Brain microvascular endothelial cell (primary cell): ENCODE results near the gene FAM53B.

ENCODE experiments used
- DNase-seq: peaks from one replicate; pipeline ENCODE4 v3.0.0-alpha.2; 2020
- H3K27ac ChIP-seq: fragments of 250-450 bp; sonication (Bioruptor Pico); 2 replicates; pipeline ENCODE4 v1.5.1; 2020; ENCODE audit warnings: mild to moderate bottlenecking, moderate library complexity
- H3K27me3 ChIP-seq: fragments of 250-450 bp; sonication (Bioruptor Pico); replicated peaks from 2 replicates; pipeline ENCODE4 v1.5.1; 2020; ENCODE audit warnings: mild to moderate bottlenecking
- H3K36me3 ChIP-seq: fragments of 250-450 bp; sonication (Bioruptor Pico); replicated peaks from 2 replicates; pipeline ENCODE4 v1.5.1; 2020; ENCODE audit warnings: mild to moderate bottlenecking
- H3K4me3 ChIP-seq: 2 replicates; pipeline ENCODE4 v1.5.1; 2011; ENCODE audit warnings: low read depth, mild to moderate bottlenecking, control low read depth, low read length, moderate library complexity
- in situ Hi-C: cut with HindIII; loops from 2 replicates; pipeline ENCODE4 v1.10.0; 2017; ENCODE audit warnings: low sequenced_read_pairs, low pct_ligation_motif_present
- TF ChIP-seq, protein P1 (sequence below): IDR thresholded peaks from 2 replicates; pipeline ENCODE4 v1.5.1; 2011; ENCODE audit warnings: low read depth, mild to moderate bottlenecking, moderate library complexity, low read length, control low read depth, inconsistent platforms; ENCODE audit errors: missing control alignments

The FAM53B gene

DNA sequence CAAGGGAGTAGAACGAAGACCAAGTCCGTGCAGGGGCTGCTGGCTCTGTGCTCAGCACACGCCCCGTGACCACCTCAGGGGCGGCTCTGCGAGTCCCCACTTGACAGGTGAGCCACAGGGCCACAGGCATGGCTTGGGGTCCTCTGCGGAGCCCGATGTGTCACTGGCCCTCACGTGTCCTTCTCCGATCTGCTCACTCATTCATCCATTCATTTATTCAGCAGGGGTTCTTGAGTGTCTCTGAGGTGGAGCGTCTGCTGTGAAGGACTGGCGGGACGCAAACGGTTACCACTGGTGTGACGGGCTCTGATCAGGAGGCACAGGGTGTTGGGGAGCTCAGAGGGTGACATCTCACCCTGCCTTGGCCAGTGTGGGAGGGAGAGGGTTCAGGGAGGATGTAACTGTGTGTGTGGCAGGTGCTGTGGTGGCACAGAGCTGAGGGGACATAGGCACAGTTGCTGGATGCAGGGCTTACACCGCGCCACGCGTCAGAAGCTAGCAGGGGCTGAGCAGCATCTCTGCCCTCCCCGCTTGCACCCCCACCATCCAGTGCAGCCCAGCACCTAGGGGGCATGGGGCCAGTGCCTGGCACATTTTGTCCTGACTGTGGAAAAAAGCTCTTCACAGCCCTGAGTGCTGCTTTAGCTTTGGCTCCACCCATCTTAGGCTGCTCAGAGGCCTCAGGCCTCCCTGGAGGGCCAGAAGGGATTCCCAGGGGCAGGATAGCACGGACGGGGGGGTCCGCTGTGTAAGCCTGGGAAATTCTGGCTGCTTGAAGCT lies 165.8 kb downstream of the FAM53B start:
- in situ Hi-C loops, result no loop called here
- Histone ChIP-seq H3K27me3 (no peaks in the 10 kb centered on the region), H3K36me3 (no peaks in the 10 kb centered on the region), H3K4me3 (no peak overlapping the region), H3K27ac (no peak overlapping the region)
- no peak for DNase-seq
- TF ChIP-seq, protein P1, sequence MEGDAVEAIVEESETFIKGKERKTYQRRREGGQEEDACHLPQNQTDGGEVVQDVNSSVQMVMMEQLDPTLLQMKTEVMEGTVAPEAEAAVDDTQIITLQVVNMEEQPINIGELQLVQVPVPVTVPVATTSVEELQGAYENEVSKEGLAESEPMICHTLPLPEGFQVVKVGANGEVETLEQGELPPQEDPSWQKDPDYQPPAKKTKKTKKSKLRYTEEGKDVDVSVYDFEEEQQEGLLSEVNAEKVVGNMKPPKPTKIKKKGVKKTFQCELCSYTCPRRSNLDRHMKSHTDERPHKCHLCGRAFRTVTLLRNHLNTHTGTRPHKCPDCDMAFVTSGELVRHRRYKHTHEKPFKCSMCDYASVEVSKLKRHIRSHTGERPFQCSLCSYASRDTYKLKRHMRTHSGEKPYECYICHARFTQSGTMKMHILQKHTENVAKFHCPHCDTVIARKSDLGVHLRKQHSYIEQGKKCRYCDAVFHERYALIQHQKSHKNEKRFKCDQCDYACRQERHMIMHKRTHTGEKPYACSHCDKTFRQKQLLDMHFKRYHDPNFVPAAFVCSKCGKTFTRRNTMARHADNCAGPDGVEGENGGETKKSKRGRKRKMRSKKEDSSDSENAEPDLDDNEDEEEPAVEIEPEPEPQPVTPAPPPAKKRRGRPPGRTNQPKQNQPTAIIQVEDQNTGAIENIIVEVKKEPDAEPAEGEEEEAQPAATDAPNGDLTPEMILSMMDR, result no peak

DNA sequence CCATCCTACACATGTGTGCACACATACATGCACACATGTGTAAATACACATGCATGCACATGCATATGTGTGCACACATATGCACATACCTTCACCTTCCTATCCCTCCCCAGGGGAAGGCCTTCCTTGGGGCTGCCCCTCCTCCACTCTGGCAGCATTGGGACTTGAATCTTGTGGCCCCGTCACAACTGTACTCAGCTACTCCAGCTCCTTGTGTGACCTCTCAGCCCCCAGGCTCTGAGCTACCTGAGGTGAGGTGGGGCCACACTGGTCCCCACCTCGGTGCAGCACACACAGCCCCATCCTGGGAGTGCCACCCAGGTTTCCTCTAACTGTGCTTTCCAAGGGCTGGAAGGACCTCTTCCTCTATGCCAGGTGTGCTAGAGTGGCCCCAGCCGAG lies 166.5 kb downstream of the FAM53B start:
- in situ Hi-C loops, result no loop called here
- H3K27ac ChIP-seq, result no peak overlapping the region
- no peaks in the 10 kb centered on the region for H3K36me3 ChIP-seq
- H3K4me3 ChIP-seq, result no peak overlapping the region
- no peak for DNase-seq
- TF ChIP-seq, protein P1, result no peak
- H3K27me3 ChIP-seq, result no peaks in the 10 kb centered on the region

DNA sequence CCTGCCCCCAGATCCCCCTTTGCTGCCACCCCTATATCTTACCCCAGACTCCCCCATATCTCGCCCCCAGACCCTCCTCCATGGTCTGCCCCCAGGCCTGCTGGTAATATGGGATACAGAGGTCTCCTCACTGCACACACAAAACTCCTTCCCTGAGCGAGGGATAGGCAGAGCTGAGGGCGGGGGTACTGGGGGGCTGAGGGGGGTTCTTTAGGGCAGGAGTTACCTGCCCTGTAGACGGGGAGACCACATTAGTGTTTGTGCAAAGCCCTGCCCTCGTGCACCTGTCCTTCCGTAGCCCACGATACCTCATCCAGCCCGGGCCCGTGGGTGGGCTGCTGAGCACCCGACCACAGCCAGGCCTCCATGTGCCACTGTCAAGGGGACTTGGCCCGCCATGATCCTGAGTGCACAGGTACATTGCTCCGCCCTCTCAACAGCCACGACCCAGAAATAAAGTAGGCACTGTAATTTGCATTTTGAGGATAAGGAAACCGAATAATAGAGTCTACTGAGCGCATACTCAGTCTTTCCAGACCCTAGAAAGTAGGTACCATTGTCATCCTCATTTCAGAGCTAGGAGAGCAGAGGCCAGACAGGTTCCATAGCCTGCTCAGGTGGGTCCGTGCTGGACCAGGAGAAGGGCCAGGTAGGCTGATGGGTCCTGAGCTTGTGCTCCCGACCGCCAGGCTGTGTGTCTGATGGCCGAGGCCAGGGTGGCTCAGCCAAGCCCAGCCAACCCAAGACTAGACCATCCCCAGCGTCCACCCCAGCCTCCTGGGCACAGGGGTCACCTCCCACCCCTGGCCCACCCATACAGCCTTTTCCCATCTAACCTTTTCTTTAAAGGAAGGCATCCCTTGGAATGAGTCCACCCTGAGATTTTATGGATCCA lies 167.4 kb downstream of the FAM53B start:
- Histone ChIP-seq H3K4me3 (no peak overlapping the region), H3K27ac (no peak overlapping the region), H3K27me3 (no peaks in the 10 kb centered on the region), H3K36me3 (no peaks in the 10 kb centered on the region)
- in situ Hi-C loops, result no loop called here
- no peak for DNase-seq
- TF ChIP-seq, protein P1, result no peak

DNA sequence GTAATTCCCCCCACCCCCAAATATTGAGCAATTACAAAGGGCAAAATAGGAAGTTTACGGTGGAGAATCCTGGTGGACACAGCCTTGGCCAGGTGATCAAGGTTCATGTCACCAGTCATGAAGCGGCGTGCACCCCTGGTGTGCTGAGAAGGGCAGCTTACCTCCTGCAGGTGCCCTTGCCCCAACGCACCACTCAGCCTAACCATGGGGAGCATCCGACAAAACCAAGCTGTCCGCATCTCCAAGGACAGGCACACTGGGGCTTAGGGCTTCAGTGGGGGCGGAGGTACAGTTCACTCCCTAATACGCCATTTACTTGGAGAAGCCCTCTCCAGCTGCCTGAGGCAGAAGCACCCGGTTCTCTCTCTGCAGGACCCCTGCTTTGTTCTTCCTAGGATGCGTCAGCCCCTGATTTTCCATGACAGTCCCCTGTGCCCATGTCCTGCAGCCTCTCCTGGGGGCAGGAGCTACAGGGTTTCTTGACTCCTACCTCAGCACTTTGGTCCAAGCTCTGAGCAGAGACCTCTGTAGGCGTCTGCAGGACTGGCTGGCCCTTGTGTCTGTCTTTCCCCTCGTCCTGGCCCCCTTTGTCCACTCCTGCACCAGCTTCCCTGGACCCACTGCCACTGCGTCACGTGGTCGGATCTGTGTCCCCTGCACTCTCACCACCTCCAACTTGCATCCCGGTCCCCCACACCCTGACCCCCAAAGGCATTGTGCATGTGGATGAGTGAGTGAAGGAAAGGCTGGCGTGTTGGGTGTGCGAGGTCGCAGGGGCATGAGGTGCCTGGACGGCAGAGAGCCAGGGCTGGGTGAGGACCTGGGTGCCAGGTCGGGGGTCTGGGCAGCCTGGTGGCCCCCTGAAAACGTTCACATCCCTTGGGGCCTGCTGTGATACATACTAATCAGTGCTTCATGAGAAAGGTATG lies 168.8 kb downstream of the FAM53B start:
- in situ Hi-C loops, result no loop called here

More for the DNA sequence above, 168.8 kb downstream of the FAM53B start:
- Histone ChIP-seq H3K36me3 (no peaks in the 10 kb centered on the region), H3K4me3 (no peak overlapping the region), H3K27ac (no peak overlapping the region), H3K27me3 (no peaks in the 10 kb centered on the region)
- DNase-seq, result no peak
- TF ChIP-seq, protein P1, result no peak
